Suprapubic skin (tissue), 4 donors: Measurements from ENCODE around the gene PLCL1. TPM values are rescaled to one million over a fixed set of nuclear protein-coding genes. Genes with fewer than 3 reads are reported as not detected.

Source experiments
- DNase-seq, 2 donors: peaks; one replicate each; pipeline ENCODE4 v3.0.0-alpha.2; 2019; ENCODE audit warnings: low spot score in 2 of 2
- H3K27ac ChIP-seq: fragments of 200-600 bp; sonication (generic); one replicate; pipeline ENCODE4 v1.5.1; 2019
- H3K27me3 ChIP-seq: fragments of 200-600 bp; sonication (generic); one replicate; pipeline ENCODE4 v1.5.1; 2019
- H3K36me3 ChIP-seq: fragments of 200-600 bp; sonication (generic); one replicate; pipeline ENCODE4 v1.5.1; 2019
- H3K4me1 ChIP-seq: fragments of 200-600 bp; sonication (generic); one replicate; pipeline ENCODE4 v1.5.1; 2019
- H3K4me3 ChIP-seq: fragments of 200-600 bp; sonication (generic); one replicate; pipeline ENCODE4 v1.5.1; 2019; ENCODE audit warnings: mild to moderate bottlenecking
- H3K9me3 ChIP-seq: fragments of 200-600 bp; sonication (generic); one replicate; pipeline ENCODE4 v1.5.1; 2019
- EP300 ChIP-seq: sonication (generic); formaldehyde crosslinking; IDR thresholded peaks from one replicate; pipeline ENCODE4 v1.6.1; 2017; ENCODE audit warnings: antibody characterized with exemption
- POLR2A ChIP-seq, 2 donors: fragments of 450-650 bp; IDR thresholded peaks; one replicate each; pipeline ENCODE4 v1.6.1; 2017; ENCODE audit warnings: antibody characterized with exemption in 2 of 2, mild to moderate bottlenecking in 2 of 2, moderate library complexity in 2 of 2
- POLR2AphosphoS5 ChIP-seq, 3 donors: sonication (generic); formaldehyde crosslinking; IDR thresholded peaks; one replicate each; pipeline ENCODE4 v1.6.1; 2017; ENCODE audit warnings: antibody characterized with exemption in 3 of 3
- WGBS: methylation state at CpG from one replicate; pipeline ENCODE4 v1.1.5; 2018; 5-methylcytosine and 5-hydroxymethylcytosine counted together
- total RNA-seq, 4 donors: library from RNA; depleted of rRNA; stranded (reverse); fragments of >200 nt; gene quantifications; one replicate each; pipeline ENCODE4 v1.1.0, GENCODE V29; 2016
- TF ChIP-seq, protein P1 (sequence below), 2 donors: fragments of 200-600 bp in 1 of 2; fragments of 450-650 bp in 1 of 2; sonication (generic) in 1 of 2; IDR thresholded peaks; one replicate each; pipeline ENCODE4 v1.5.1; 2016 to 2019; ENCODE audit warnings: antibody characterized with exemption in 2 of 2, mild to moderate bottlenecking in 1 of 2, moderate library complexity in 1 of 2

PLCL1 gene
- total RNA-seq, 4 donors from 2014 or later = 2.4 to 2.6 (median 2.5) TPM

DNA sequence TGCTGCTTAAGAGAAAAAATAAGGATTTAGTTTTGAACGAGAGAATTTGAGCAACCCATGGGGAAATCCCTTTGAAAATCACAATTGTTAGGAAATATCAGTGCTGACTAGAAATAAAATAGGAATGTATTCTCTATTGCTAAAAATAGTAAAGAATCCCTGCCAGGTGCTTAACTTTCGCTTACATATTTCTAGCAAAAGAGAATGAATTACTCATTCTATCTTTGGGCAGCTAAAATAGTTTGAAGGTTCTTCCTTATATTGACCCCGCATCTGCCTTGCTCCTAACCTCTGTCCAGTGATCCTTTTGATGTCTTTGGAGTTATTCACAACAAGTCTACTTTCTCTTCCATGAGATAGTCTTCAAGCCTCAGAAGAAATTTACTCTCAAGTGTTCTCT, 103.8 kb downstream of the PLCL1 start:
- H3K9me3 ChIP-seq = no peaks in the 10 kb centered on the region
- H3K4me3 ChIP-seq = no peak overlapping the region
- DNase-seq = no peak
- TF ChIP-seq POLR2A (IDR thresholded peaks at IDR 0.05) = no peak
- TF ChIP-seq, protein P1, sequence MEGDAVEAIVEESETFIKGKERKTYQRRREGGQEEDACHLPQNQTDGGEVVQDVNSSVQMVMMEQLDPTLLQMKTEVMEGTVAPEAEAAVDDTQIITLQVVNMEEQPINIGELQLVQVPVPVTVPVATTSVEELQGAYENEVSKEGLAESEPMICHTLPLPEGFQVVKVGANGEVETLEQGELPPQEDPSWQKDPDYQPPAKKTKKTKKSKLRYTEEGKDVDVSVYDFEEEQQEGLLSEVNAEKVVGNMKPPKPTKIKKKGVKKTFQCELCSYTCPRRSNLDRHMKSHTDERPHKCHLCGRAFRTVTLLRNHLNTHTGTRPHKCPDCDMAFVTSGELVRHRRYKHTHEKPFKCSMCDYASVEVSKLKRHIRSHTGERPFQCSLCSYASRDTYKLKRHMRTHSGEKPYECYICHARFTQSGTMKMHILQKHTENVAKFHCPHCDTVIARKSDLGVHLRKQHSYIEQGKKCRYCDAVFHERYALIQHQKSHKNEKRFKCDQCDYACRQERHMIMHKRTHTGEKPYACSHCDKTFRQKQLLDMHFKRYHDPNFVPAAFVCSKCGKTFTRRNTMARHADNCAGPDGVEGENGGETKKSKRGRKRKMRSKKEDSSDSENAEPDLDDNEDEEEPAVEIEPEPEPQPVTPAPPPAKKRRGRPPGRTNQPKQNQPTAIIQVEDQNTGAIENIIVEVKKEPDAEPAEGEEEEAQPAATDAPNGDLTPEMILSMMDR (IDR thresholded peaks at IDR 0.05) = no peak
- no peak for TF ChIP-seq EP300
- TF ChIP-seq POLR2AphosphoS5 (IDR thresholded peaks at IDR 0.05) = no peak
- 75% methylated on average over 3 of the region's 3 CpGs for WGBS
- no peaks in the 10 kb centered on the region for H3K27me3 ChIP-seq
- H3K4me1 ChIP-seq = peaks cover 4% of the 10 kb centered on the region
- no peak overlapping the region for H3K27ac ChIP-seq
- no peaks in the 10 kb centered on the region for H3K36me3 ChIP-seq

DNA sequence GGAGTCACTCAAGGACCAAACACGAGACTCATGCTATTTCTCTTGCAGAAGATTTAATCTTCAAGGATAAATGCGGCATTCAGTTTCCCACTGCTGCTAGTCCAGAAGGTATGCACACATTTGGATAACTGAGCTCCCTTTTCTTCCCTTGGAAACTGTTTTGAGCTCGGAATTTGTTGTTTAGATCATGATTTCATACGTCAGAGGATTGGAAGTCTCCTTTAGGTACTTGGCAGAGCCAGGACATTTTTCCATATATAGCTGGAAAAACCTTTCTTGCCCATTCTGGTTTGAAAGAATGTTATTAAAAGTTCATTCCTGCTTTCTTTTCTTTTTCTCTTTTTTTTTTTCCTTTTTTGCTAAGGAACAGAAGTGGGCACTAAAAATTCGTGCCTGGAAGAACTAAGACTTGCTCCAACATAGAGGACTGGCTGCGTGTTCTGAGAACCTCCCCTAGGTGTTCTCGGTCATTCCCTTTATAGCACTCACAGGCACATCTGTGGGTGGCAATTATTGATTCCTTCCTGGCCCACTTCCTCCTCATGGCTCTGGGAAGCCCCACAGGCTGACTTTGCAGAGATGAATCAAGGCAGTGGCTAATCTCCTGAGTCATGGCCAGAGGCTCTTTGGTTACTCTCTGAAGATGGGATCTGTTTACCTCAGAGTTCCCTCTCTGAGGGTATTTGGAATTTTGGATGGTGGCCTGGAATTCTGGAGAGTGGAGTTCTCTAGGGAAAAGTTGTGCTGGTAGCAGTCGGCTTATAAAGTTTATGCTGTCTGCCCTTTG, 104.8 kb downstream of the PLCL1 start:
- H3K36me3 ChIP-seq = no peaks in the 10 kb centered on the region
- peaks cover 4% of the 10 kb centered on the region for H3K4me1 ChIP-seq
- no peaks in the 10 kb centered on the region for H3K27me3 ChIP-seq
- no peaks in the 10 kb centered on the region for H3K9me3 ChIP-seq
- no peak overlapping the region for H3K27ac ChIP-seq
- DNase-seq = no peak
- 70% methylated on average over 8 of the region's 8 CpGs for WGBS
- no peak overlapping the region for H3K4me3 ChIP-seq
- TF ChIP-seq POLR2A (IDR thresholded peaks at IDR 0.05) (no peak), EP300 (no peak), POLR2AphosphoS5 (IDR thresholded peaks at IDR 0.05) (no peak)
- TF ChIP-seq, protein P1 (IDR thresholded peaks at IDR 0.05) = no peak

DNA sequence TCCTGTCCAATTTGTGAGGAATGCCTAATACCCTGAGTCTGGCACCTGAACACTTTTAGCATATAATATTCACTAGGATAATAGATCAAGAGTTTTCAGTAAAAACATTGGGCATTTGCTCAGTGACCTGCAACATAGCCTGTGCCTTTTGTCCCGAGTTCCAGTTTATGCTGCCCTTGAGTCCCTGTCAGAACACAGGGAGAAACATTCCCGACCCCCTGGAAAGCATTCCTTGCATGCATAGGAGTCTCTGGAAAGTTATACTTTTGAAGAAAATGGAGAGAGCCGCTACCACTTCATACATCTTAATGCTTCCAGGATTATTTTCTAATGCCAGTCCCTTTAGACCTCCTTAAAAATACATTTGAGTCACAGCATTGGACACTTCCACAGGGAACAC, 107.3 kb downstream of the PLCL1 start:
- TF ChIP-seq POLR2A (IDR thresholded peaks at IDR 0.05) (no peak), POLR2AphosphoS5 (IDR thresholded peaks at IDR 0.05) (no peak), EP300 (no peak)
- TF ChIP-seq, protein P1 (IDR thresholded peaks at IDR 0.05) = no peak
- Histone ChIP-seq H3K9me3 (no peaks in the 10 kb centered on the region), H3K4me1 (peaks cover 14% of the 10 kb centered on the region), H3K4me3 (no peak overlapping the region), H3K27ac (no peak overlapping the region), H3K27me3 (no peaks in the 10 kb centered on the region), H3K36me3 (no peaks in the 10 kb centered on the region)
- no peak for DNase-seq
- 77% methylated on average over 3 of the region's 3 CpGs for WGBS

DNA sequence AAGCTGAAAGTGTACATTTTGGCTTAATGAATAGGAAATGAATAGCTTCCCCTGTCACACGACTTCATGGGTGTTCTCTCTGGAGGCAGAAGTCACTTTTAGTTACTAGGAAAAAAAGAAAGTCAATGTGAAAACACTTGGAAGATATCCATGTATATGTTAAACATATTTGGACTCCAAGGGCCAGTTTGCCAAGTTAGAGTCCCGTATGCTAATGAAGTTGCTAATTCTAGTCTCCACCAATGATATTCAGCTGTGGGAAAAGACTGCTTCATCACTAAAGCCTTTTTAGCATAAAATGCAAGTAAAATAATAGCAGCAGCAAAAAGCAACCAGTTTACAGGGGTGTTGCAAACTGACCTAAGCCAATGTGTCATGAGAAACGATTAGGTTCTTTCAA, 108.7 kb downstream of the PLCL1 start:
- no peak overlapping the region for H3K4me3 ChIP-seq
- DNase-seq = no peak
- whole genome bisulfite sequencing = 51% methylated on average over 3 of the region's 3 CpGs
- TF ChIP-seq EP300 = no peak
- no peak for TF ChIP-seq POLR2A (IDR thresholded peaks at IDR 0.05)
- TF ChIP-seq, protein P1 (IDR thresholded peaks at IDR 0.05) = no peak
- TF ChIP-seq POLR2AphosphoS5 (IDR thresholded peaks at IDR 0.05) = no peak
- H3K4me1 ChIP-seq = peaks cover 14% of the 10 kb centered on the region
- H3K27ac ChIP-seq = no peak overlapping the region
- no peaks in the 10 kb centered on the region for H3K27me3 ChIP-seq
- H3K36me3 ChIP-seq = no peaks in the 10 kb centered on the region
- H3K9me3 ChIP-seq = no peaks in the 10 kb centered on the region

DNA sequence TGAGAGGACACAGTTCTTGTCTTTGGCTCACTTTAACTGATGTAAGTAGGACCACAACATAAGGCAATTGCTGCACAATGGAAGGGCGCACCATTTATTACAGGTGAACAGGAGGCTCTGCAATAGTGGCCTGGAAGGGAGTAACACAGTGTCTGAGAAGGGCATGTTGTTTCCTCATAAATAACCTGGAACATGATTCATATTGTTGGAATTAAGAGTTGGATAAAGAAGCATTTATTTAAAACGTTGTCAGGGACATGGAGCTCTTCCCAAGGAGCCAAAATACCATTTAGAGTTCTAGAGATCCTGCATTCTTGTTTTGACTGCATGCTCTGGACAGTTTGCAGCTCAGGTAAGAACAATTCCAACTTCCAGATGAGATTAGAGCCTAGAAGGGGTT, 110.4 kb downstream of the PLCL1 start:
- H3K4me3 ChIP-seq = no peak overlapping the region
- TF ChIP-seq POLR2A (IDR thresholded peaks at IDR 0.05) = no peak
- no peak for TF ChIP-seq POLR2AphosphoS5 (IDR thresholded peaks at IDR 0.05)
- TF ChIP-seq, protein P1 (IDR thresholded peaks at IDR 0.05) = no peak
- no peak for TF ChIP-seq EP300
- DNase-seq = no peak
- 60% methylated on average over 2 of the region's 2 CpGs for WGBS
- H3K9me3 ChIP-seq = no peaks in the 10 kb centered on the region
- no peaks in the 10 kb centered on the region for H3K27me3 ChIP-seq
- H3K4me1 ChIP-seq = peaks cover 11% of the 10 kb centered on the region
- H3K36me3 ChIP-seq = no peaks in the 10 kb centered on the region
- H3K27ac ChIP-seq = no peak overlapping the region
